NCI-H2171 (cell line): ENCODE data around the gene MYH6.

ENCODE experiments used
- DNase-seq: peaks from one replicate; lab custom pipeline; 2025; lab: John Stamatoyannopoulos, UW

MYH6 gene

GRCh38 chr14:23376482-23377197 lies 31.4 kb downstream of the MYH6 start, which contains the start of gene CMTM5:
CMTM5 (plus strand) TSS chr14:23377046; CDS start chr14:23377252, 206 bp downstream.
- peak; percentile 62 for DNase-seq

- DNase-seq, result no peak
Measured at GRCh38 chr14:23375527-23376251, 32.4 kb downstream of the MYH6 start.

GRCh38 chr14:23373041-23373440 lies 35.0 kb downstream of the MYH6 start:
- no peak for DNase-seq

- DNase-seq, result no peak
Measured at GRCh38 chr14:23372509-23372908, 35.6 kb downstream of the MYH6 start, which contains the start of gene IL25. IL25 (plus strand) TSS chr14:23372809.

- DNase-seq, result no peak
Measured at GRCh38 chr14:23371865-23372264, 36.2 kb downstream of the MYH6 start.

- no peak for DNase-seq
Measured at GRCh38 chr14:23370221-23370620, 37.9 kb downstream of the MYH6 start.

- peak; percentile 63 for DNase-seq
Measured at GRCh38 chr14:23366426-23366921, 41.6 kb downstream of the MYH6 start.

- DNase-seq, result peak; percentile 66
Measured at GRCh38 chr14:23365732-23366425, 42.2 kb downstream of the MYH6 start.

- no peak for DNase-seq
Measured at GRCh38 chr14:23365036-23365731, 42.9 kb downstream of the MYH6 start, which contains the start of gene EFS. EFS (minus strand) TSS chr14:23365172; CDS start chr14:23365025, 147 bp downstream.

- DNase-seq, result no peak
Measured at GRCh38 chr14:23364164-23365035, 43.7 kb downstream of the MYH6 start.

GRCh38 chr14:23362200-23362599 lies 45.9 kb downstream of the MYH6 start:
- no peak for DNase-seq

- DNase-seq, result no peak
Measured at GRCh38 chr14:23361763-23362162, 46.3 kb downstream of the MYH6 start.

GRCh38 chr14:23361320-23361719 lies 46.8 kb downstream of the MYH6 start:
- no peak for DNase-seq

- no peak for DNase-seq
Measured at GRCh38 chr14:23360496-23360895, 47.6 kb downstream of the MYH6 start.

- DNase-seq, result no peak
Measured at GRCh38 chr14:23359722-23360447, 48.2 kb downstream of the MYH6 start.

GRCh38 chr14:23359167-23359626 lies 48.9 kb downstream of the MYH6 start:
- DNase-seq, result no peak

GRCh38 chr14:23358553-23359166 lies 49.4 kb downstream of the MYH6 start:
- no peak for DNase-seq

GRCh38 chr14:23358042-23358441 lies 50.0 kb downstream of the MYH6 start:
- DNase-seq, result no peak

- DNase-seq, result no peak
Measured at GRCh38 chr14:23357261-23357660, 50.8 kb downstream of the MYH6 start.

GRCh38 chr14:23356662-23357061 lies 51.4 kb downstream of the MYH6 start:
- DNase-seq, result no peak
